Measurements from ENCODE around the gene AKT1S1. TPM values are rescaled to one million over a fixed set of nuclear protein-coding genes. Genes with fewer than 3 reads are reported as not detected.

The AKT1S1 gene
- total and polyA plus RNA-seq, 2 of the 13 experiments (the other 11 are each of a cell fraction or from before 2014, with no cell fraction given): 13.5 to 27.8 TPM

- peak; percentile 51; the same call in 1 of the 2 replicates for TF ChIP-seq ATF7-NPFF (CRISPR knock-in tag; IDR thresholded peaks at IDR 0.05; ENCODE audit: low read depth)
- no peak for TF ChIP-seq SATB2 (CRISPR knock-in tag; IDR thresholded peaks at IDR 0.05)
- peak; percentile 15 for TF ChIP-seq ZNF766 (CRISPR knock-in tag; IDR thresholded peaks at IDR 0.05; ENCODE audit: borderline replicate concordance)
- TF ChIP-seq, protein P1, sequence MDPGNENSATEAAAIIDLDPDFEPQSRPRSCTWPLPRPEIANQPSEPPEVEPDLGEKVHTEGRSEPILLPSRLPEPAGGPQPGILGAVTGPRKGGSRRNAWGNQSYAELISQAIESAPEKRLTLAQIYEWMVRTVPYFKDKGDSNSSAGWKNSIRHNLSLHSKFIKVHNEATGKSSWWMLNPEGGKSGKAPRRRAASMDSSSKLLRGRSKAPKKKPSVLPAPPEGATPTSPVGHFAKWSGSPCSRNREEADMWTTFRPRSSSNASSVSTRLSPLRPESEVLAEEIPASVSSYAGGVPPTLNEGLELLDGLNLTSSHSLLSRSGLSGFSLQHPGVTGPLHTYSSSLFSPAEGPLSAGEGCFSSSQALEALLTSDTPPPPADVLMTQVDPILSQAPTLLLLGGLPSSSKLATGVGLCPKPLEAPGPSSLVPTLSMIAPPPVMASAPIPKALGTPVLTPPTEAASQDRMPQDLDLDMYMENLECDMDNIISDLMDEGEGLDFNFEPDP (CRISPR knock-in tag; conservative IDR thresholded peaks at IDR 0.05): no peak
- TF ChIP-seq ZSCAN22 (CRISPR knock-in tag; IDR thresholded peaks at IDR 0.05): no peak
- peak; percentile 28; the same call in 1 of the 2 replicates for TF ChIP-seq LBX2 (CRISPR knock-in tag; IDR thresholded peaks at IDR 0.05; ENCODE audit: borderline replicate concordance)
- TF ChIP-seq ZMYM2 (CRISPR knock-in tag; IDR thresholded peaks at IDR 0.05): no peak
- no peak for TF ChIP-seq LCORL (IDR thresholded peaks at IDR 0.05)
- TF ChIP-seq LCORL (CRISPR knock-in tag; IDR thresholded peaks at IDR 0.05): peak; percentile 72
- no peak; the same call in 1 of the 2 replicates for TF ChIP-seq ZBTB21 (CRISPR knock-in tag; IDR thresholded peaks at IDR 0.05)
- TF ChIP-seq, protein P2, sequence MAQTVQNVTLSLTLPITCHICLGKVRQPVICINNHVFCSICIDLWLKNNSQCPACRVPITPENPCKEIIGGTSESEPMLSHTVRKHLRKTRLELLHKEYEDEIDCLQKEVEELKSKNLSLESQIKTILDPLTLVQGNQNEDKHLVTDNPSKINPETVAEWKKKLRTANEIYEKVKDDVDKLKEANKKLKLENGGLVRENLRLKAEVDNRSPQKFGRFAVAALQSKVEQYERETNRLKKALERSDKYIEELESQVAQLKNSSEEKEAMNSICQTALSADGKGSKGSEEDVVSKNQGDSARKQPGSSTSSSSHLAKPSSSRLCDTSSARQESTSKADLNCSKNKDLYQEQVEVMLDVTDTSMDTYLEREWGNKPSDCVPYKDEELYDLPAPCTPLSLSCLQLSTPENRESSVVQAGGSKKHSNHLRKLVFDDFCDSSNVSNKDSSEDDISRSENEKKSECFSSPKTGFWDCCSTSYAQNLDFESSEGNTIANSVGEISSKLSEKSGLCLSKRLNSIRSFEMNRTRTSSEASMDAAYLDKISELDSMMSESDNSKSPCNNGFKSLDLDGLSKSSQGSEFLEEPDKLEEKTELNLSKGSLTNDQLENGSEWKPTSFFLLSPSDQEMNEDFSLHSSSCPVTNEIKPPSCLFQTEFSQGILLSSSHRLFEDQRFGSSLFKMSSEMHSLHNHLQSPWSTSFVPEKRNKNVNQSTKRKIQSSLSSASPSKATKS (CRISPR knock-in tag; IDR thresholded peaks at IDR 0.05): no peak
- TF ChIP-seq, protein P3, sequence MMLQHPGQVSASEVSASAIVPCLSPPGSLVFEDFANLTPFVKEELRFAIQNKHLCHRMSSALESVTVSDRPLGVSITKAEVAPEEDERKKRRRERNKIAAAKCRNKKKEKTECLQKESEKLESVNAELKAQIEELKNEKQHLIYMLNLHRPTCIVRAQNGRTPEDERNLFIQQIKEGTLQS (CRISPR knock-in tag; IDR thresholded peaks at IDR 0.05): no peak
- peak; percentile 92 for TF ChIP-seq ZC3H13 (CRISPR knock-in tag; IDR thresholded peaks at IDR 0.05)
- TF ChIP-seq NFYB (CRISPR knock-in tag; IDR thresholded peaks at IDR 0.05): peak; percentile 78
- no peak for TF ChIP-seq PLRG1 (conservative IDR thresholded peaks at IDR 0.05)
- TF ChIP-seq IRX3 (CRISPR knock-in tag; IDR thresholded peaks at IDR 0.05; ENCODE audit: borderline replicate concordance, low read depth): 0 out of 2 replicates have a peak, but pooled peaks have one; percentile 19
- peak; percentile 78 for TF ChIP-seq ZNF563 (CRISPR knock-in tag; IDR thresholded peaks at IDR 0.05)
- no peak for TF ChIP-seq IKZF4 (CRISPR knock-in tag; IDR thresholded peaks at IDR 0.05; ENCODE audit: borderline replicate concordance, low read depth, not compliant biosample characterization)
These were observed 10.0 kb downstream of the AKT1S1 start, which contains the start of gene PNKP (continued) for GRCh38 chr19:49866933-49867782.
